Activated T-cell treated with anti-CD3 and anti-CD28 coated beads, Interleukin-2, amount 50 U/mL, for 1 hour (primary cell): ENCODE results near the gene THRSP.
"Not testable (repeated sequence)": the region's sequence is repeated elsewhere in the genome, so short reads cannot be mapped to it uniquely, and the experiment has no call there.

Experiments
- DNase-seq: peaks from one replicate; pipeline ENCODE4 v3.0.0-alpha.2; 2020

THRSP gene

GRCh38 chr11:78067704-78068103 lies 4.0 kb downstream of the THRSP start:
- DNase-seq, result no peak

DNA sequence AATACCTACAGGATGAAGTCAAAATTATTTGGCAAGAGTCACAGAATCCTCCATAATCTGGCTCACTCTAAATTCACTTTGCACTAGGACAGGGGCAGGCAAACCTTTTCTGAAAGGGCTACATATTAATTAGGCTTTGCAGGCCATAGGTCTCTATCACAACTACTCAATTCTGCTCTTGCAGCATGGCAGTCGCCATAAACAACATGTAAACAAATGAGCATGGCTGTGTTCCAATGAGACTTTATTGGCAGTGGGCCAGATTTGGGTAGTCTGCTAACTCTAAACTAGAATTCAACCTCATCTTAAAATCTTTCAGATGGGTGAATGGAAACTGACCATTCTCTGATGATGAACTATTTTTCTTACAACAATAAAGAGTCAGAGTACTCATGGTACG lies 5.8 kb downstream of the THRSP start:
- no peak for DNase-seq

GRCh38 chr11:78070621-78071020 lies 7.0 kb downstream of the THRSP start:
- no peak for DNase-seq

- no peak for DNase-seq
Observed at GRCh38 chr11:78071717-78072116, 8.1 kb downstream of the THRSP start.

GRCh38 chr11:78072455-78072854 lies 8.8 kb downstream of the THRSP start:
- no peak for DNase-seq

- DNase-seq, result no peak
Observed at GRCh38 chr11:78074756-78075155, 11.1 kb downstream of the THRSP start.

DNA sequence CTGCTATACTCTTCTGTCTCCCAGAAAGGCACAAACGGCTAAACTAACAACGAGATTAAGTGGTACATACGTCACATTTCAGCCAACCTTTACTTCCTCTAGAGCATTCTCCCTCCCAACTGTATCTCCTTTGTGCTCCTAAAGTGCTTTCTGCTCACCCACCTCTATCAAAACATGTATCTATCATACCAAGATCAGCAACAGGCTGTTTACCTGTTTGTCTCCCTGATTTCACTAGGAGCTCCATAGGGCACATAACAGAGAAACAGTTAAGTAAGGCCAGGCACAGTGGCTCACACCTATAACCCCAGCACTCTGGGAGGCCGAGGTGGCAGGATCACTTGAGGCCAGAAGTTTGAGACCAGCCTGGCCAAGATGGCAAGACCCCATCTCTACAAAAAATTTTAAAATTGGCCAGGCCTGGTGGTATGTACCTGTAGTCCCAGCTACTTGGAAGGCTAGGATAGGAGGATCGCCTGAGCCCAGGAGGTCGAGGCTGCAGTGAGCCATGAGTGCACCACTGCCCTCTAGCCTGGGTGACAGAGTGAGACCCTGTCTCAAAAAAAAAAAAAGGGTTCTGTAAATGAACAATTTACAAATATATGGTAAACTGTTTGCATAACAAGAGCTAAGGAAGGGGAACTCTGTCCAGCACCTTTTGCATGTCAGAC lies 13.2 kb downstream of the THRSP start:
- DNase-seq, result no peak

DNA sequence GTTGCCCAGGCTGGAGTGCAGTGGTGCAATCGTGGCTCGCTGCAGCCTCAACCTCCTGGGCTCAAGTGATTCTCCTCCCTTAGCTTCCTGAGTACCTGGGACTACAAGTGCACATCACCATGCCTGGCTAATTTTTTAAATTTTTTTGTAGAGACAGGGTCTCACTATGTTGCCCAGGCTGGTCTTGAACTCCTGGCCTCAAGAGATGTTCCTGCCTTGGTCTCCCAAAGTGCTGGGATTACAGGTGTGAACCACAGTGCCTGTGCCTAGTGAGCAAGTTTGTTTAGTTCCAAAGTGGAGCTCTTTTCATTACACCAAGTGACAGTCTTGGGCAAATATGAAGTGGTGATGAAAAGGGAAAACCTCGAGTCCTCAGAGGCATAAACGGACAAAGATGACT lies 13.9 kb downstream of the THRSP start:
- not testable (repeated sequence) for DNase-seq

DNA sequence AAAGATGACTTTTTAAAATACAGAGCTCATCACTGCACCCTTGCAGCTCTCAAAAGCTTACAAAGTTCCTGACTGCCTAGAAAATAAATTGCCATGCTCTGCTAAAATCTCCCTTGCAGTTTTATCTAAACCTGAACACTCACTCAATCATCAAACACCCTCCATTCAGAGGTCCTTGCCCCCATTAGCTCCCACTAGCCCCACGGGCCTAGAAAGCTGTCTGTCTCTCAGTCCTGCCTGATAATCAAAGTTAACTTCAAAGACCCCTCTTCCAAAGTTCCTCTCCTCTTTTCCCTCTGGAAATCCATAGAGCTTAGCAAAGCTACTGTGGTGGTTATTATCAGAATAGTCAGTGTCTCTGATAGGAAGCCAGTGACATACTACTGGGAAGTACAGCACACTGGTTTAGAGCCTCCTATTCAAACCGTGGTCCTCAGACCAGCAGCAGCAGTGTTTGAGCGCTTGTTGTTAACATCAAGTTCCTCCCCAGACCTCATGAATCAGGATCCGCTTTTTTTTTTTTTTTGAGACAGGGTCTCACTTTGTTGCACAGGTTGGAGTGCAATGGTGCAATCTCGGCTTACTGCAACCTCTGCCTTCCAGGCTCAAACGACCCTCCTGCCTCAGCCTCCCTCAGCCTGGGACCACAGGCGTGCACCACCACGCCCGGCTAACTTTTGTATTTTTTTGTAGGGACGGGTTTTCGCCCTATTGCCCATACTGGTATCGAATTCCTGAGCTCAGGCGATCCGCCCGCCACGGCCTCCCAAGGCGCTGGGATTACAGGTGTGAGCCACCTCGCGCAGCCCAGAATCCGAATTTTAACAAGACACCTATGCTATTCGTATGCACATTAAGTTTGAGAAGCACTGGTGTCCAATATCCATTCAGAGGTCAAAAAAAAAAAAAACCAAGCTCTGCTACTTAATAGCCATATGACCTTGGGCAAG lies 14.8 kb downstream of the THRSP start:
- no peak for DNase-seq

DNA sequence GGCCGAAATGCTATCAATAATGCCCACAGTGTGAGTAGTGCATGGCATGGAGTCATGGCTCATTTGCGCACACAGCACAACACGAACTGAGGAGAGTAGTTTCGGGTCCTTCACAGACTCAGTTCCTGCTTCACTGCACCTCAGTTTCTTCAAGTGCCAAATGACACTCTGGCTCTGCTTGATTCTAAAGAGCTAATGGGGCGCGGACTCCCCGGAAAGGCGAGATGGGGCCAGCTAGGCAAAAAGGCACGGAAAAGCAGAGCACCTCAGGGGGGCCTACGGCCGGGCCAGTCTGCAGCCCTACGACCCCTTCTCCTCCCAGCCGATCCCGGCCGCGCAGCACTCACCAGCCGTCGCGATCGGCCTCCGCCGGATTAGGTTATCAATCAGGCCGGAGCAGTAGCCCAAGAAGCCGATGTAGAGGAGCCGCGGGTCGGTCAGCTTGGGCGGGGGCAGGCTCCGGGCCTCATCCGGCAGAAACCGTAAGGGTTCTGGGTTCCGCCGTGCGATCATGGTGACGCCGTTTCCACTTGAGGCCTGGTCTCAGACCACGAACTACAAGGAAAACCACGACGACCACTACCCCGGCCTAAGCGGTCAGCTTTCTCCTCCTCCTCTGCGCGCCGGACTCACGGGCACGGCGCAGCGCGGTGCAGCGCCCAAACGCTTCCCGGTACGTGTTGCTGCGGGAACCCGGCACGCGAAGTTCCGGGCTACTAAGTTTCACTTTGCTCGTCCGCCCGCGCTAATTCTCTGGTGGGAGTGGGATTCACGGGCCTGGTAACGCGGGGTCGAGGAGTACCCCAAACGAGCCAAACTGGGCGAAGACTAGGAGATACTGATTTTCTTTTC lies 15.8 kb downstream of the THRSP start, which contains the start of gene NDUFC2:
NDUFC2 (minus strand) TSS at position 631 of the 852 bp plus-strand sequence; CDS start at position 513, 118 bp downstream.
- DNase-seq, result peak; percentile 75

GRCh38 chr11:78080084-78080817 lies 16.6 kb downstream of the THRSP start:
- no peak for DNase-seq

- no peak for DNase-seq
Observed at GRCh38 chr11:78080818-78081495, 17.3 kb downstream of the THRSP start.

DNA sequence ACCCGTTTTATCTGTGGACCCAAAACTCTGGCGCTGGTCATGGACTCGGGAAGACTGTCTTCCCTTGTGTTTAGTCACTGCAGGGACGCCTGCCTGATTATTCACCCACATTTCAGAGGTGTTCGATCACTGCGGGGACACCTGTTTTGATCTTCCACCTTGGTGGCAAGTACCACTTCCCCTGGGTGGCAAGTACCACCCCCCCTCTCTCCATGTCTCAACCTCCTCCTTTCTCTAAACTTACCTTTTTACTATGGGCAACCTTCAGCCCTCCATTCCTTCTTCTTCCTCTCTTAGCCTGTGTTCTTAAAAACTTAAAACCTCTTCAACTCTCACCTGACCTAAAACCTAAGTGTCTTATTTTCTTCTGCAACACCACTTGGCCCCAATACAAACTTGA lies 17.9 kb downstream of the THRSP start:
- no peak for DNase-seq

GRCh38 chr11:78082146-78082545 lies 18.5 kb downstream of the THRSP start:
- no peak for DNase-seq

DNA sequence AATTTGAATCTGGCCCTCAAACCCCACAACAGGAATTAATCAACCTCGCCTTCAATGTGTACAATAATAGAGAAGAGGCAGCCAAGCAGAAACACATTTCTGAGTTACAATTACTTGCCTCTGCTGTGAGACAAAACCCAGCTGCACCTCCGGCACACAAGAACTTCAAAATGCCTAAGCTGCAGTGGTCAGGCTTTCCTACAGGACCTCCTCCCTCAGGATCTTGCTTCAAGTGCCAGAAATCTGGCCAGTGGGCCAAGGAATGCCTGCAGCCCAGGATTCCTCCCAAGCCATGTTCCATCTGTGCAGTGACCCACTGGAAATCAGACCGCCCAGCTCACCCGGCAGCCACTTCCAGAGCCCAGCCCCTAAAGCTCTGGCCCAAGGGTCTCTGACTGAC lies 19.4 kb downstream of the THRSP start:
- DNase-seq, result no peak

DNA sequence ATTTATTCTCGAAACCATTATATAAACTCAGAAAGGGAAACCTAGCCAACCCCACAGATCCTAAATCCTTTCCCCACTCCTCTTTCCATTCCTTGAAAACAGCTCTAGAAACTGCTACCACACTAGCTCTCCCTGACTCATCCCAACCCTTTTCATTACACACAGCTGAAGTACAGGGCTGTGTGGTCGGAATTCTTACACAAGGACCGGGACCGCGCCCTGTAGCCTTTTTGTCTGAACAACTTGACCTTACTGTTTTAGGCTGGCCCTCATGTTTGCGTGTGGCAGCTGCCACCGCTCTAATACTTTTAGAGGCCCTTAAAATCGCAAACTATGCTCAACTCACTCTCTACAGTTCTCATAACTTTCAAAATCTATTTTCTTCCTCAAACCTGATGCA lies 20.8 kb downstream of the THRSP start:
- DNase-seq, result not testable (repeated sequence)

DNA sequence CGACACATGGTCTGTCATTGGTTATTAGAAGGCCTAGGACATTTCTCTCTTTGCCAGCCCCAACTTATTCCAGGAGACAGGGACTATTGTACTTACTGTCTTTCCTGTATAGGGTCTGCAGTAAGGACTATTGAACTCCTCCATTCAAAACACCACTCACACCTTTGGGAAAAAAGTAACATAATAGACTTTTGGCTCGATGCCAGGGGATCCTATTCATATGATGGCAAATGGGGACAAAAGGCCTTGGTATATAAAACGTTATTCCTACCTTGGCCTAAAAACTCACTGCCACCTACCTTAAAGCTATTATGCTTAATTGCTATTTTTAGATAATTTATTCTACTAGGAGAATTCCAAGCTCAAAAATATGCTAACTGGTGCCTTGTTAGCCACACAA lies 22.3 kb downstream of the THRSP start:
- DNase-seq, result no peak

- DNase-seq, result not testable (repeated sequence)
Observed at GRCh38 chr11:78086521-78087074, 22.9 kb downstream of the THRSP start.

GRCh38 chr11:78094250-78094649 lies 30.6 kb downstream of the THRSP start:
- no peak for DNase-seq

DNA sequence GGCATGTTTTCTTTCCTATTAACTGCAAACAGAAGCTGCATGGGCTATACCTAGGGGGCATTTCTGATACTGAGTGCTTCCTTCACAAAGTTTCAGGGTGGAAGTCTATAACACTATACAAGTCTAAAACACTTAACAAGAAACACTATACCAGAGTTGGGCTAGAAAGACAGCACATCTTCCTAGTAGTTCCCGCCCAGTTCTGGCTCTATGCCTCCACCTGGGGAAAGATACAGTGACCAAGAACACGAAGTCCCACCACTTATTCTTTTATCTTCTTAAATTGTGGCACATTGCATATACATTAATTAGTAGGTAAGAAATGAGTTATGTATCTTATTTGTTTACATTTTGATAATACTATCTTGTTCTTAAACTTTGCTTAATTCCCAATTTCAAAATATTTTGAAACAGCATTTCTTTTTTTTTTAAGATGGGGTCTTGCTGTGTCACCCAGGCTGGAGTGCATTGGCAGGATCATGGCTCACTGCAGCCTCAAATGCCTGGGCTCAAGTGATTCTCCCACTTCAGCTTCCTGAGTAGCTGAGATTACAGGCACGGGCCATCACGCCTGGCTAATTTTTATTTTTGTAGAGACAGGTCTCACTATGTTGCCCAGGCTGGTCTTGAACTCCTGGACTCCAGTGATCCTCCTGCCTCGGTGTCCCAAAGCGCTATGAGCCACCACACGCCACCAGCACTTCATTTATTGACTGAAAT lies 34.2 kb downstream of the THRSP start:
- no peak for DNase-seq

- no peak for DNase-seq
Observed at GRCh38 chr11:78099666-78100065, 36.0 kb downstream of the THRSP start.
